Measurements from ENCODE around the gene ERI3. TPM values are rescaled to one million over a fixed set of nuclear protein-coding genes. Genes with fewer than 3 reads are reported as not detected.

Gene ERI3, protein sequence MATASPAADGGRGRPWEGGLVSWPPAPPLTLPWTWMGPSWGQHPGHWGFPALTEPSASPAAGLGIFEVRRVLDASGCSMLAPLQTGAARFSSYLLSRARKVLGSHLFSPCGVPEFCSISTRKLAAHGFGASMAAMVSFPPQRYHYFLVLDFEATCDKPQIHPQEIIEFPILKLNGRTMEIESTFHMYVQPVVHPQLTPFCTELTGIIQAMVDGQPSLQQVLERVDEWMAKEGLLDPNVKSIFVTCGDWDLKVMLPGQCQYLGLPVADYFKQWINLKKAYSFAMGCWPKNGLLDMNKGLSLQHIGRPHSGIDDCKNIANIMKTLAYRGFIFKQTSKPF
- 10 to 100 TPM; 38.0 to 40.4 TPM for total RNA-seq

DNA sequence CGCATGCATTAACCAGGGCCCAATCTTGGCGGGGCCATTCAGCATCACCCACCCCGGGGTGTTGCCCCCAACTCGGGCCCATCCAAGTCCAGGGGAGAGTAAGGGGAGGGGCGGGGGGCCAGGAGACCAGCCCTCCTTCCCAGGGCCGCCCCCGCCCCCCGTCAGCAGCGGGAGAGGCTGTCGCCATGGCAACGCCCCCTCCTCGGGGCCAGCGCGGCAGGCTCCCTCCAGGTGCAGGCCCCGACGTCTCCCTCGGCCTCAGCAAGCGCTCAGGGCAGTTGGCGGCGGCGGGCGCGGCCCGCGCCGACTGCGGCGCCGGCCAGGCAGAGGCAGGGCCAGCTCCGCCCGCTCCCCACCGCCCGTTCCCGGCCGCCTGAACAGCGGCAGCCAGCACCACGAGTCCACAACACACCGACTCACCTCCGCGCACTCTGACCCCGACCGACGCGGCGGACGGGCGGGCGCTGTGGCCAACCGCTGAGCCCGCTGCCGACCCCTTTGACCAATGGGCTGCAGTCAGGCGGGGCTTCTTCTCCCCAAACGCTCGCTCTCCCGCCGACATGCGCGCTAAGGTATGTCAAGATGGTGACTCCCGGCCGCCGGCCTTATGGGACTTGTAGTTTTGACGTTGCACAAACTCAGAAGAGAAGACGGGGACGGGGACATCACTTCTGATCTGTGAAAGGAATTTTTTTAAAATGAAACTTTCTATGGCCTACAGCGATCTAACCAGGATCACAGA lies at the start of gene ERI3:
Gene ERI3, minus strand, starts transcription at position 418 of the 742 bp plus-strand sequence. Its CDS starts 231 bp downstream, at position 187.
- DNase-seq (ENCODE audit: low spot score), result peak; percentile 99
- peak within 1 kb of the TSS; percentile 69 to 78 for H3K27ac ChIP-seq
- H3K4me3 ChIP-seq, result peak within 1 kb of the TSS; percentile 94 to 97
- no peaks in the 10 kb centered on the region for H3K27me3 ChIP-seq
- H3K4me1 ChIP-seq, result peaks cover 0 to 19% of the 10 kb centered on the region in 2 donors
- no peaks in the 10 kb centered on the region for H3K9me3 ChIP-seq
- TF ChIP-seq, protein P1, sequence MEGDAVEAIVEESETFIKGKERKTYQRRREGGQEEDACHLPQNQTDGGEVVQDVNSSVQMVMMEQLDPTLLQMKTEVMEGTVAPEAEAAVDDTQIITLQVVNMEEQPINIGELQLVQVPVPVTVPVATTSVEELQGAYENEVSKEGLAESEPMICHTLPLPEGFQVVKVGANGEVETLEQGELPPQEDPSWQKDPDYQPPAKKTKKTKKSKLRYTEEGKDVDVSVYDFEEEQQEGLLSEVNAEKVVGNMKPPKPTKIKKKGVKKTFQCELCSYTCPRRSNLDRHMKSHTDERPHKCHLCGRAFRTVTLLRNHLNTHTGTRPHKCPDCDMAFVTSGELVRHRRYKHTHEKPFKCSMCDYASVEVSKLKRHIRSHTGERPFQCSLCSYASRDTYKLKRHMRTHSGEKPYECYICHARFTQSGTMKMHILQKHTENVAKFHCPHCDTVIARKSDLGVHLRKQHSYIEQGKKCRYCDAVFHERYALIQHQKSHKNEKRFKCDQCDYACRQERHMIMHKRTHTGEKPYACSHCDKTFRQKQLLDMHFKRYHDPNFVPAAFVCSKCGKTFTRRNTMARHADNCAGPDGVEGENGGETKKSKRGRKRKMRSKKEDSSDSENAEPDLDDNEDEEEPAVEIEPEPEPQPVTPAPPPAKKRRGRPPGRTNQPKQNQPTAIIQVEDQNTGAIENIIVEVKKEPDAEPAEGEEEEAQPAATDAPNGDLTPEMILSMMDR (IDR thresholded peaks at IDR 0.05), result no peak
- no peaks in the 10 kb centered on the region for H3K36me3 ChIP-seq

DNA sequence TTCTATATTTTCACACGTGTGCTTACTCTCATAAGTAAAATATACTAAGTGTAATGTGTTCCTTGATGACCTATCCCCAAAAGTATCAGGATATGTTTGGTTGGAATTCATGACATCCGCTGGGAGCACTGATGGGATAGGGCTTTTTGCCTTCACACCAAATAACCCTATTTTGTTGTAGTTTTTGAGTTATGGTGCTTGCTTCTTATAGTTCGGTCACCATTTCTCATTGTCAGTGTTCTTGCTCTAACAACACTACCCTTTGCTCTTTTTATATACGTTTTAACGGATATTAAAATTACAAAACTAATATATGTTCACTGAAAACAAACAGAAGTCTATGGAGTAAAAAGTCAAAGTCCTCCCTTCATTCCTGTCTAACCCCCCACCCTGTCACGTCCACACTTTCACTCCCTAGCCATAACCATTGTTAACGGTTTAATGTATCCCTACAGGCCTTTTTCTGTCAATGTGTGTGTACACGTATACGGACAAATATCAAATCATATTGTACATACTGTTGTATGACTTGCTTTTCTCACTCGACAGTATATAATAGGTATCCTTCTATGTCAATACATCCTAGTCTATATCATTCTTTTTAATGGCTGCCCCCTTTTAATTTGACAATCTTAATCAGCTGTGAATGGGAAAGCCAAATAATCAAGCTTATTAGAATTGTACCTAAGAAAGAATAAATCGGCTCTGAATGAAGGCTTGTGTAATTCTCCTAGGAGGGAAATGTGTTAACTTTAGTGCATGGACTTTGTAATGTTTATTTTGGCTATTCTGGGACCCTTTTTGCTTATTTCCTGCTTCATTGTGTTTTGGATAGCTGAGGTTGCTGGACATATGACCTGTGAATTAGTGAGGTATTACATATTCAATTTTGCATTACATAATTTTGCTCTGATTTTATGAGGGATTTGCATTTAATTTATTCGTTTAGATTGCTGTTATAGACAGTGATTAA lies 46.5 kb upstream of the ERI3 start:
- Histone ChIP-seq H3K27ac (no peak overlapping the region), H3K36me3 (no peaks in the 10 kb centered on the region), H3K9me3 (no peaks in the 10 kb centered on the region), H3K4me1 (peaks cover 0 to 20% of the 10 kb centered on the region in 2 donors), H3K27me3 (peaks cover 3 to 8% of the 10 kb centered on the region in 2 donors), H3K4me3 (no peak overlapping the region)
- TF ChIP-seq, protein P1 (IDR thresholded peaks at IDR 0.05), result no peak
- DNase-seq (ENCODE audit: low spot score), result no peak

DNA sequence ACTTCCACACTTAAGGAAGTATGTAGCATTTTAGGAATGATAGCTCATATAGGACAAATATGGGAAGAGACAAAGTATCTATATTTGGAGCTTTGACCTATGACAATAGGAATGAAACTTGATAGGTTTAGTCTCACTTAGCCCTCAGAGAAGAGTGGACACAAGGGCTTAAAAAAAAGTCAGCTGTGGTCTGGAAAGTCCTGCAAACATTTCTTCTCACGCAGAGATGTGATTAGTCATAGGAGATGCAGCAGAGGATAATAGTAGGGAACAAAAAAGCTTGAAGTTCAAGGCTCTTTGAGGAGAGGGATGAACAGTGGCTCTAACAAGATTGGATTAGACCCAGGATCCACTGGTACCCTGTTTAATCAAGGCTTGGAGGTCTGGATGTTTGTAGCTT lies 35.2 kb upstream of the ERI3 start:
- no peak overlapping the region for H3K4me3 ChIP-seq
- no peaks in the 10 kb centered on the region for H3K9me3 ChIP-seq
- DNase-seq (ENCODE audit: low spot score), result no peak
- no peaks in the 10 kb centered on the region for H3K27me3 ChIP-seq
- no peaks in the 10 kb centered on the region for H3K36me3 ChIP-seq
- no peak overlapping the region for H3K27ac ChIP-seq
- H3K4me1 ChIP-seq, result no peaks in the 10 kb centered on the region
- TF ChIP-seq, protein P1 (IDR thresholded peaks at IDR 0.05), result no peak

DNA sequence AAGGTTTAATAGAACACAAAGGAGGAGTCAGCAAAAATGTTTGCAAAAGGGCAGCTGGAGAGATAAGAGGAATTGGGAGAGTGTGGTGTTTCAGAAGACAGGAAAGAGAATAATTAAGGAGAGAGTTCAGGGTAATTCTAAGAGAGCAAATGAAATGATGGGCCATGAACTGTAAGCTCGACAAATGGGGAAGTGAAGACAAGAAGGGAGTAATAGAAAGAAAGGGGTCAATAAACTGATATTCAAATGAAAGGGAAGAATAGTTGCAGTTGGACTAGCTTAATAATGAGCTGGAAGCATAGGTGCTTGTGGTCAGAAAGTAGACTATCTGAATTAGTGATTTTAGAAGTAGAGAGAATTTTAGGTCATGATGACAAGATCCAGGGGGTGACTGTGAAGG lies 34.4 kb upstream of the ERI3 start:
- Histone ChIP-seq H3K27ac (no peak overlapping the region), H3K27me3 (no peaks in the 10 kb centered on the region), H3K4me1 (no peaks in the 10 kb centered on the region), H3K9me3 (no peaks in the 10 kb centered on the region), H3K36me3 (no peaks in the 10 kb centered on the region), H3K4me3 (no peak overlapping the region)
- DNase-seq (ENCODE audit: low spot score), result no peak
- TF ChIP-seq, protein P1 (IDR thresholded peaks at IDR 0.05), result no peak

DNA sequence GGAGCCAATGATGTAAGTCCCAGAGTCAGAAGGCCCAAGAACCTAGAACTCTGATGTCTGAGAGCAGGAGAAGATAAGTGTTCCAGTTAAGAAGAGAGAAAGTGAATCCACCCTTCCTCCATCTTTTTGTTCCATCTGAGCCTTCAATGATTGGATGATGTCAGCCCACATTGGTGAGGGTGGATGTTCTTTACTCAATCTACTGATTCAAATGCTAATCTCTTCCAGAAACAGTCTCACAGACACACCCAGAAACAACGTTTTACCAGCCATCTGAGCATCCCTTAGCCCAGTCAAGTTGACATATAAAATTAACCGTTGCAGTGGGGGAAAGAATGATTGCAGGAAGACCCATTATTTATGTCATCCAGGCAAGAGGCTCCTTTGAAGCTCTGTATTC lies 33.5 kb upstream of the ERI3 start:
- Histone ChIP-seq H3K27me3 (no peaks in the 10 kb centered on the region), H3K36me3 (no peaks in the 10 kb centered on the region), H3K4me1 (no peaks in the 10 kb centered on the region), H3K4me3 (no peak overlapping the region), H3K9me3 (no peaks in the 10 kb centered on the region), H3K27ac (no peak overlapping the region)
- DNase-seq (ENCODE audit: low spot score), result no peak
- TF ChIP-seq, protein P1 (IDR thresholded peaks at IDR 0.05), result no peak

All from right atrium auricular region (tissue), 2 donors.